ENCODE results near the gene LIN37.

- TF ChIP-seq CTCF (IDR thresholded peaks at IDR 0.05; ENCODE audit: poor library complexity) (no peak), EZH2phosphoT487 (IDR thresholded peaks at IDR 0.05; ENCODE audit: low read depth, severe bottlenecking, unreplicated experiment) (no peak), EZH2 (IDR thresholded peaks at IDR 0.05; ENCODE audit: borderline replicate concordance) (no peak)
These were observed 5.4 kb downstream of the LIN37 start for GRCh38 chr19:35753634-35754369.

Data from hepatocyte (in vitro differentiated cells).